GM23338 (cell line): ENCODE results near the gene TSR3. TPM values are rescaled to one million over a fixed set of nuclear protein-coding genes. Genes with fewer than 3 reads are reported as not detected.

ENCODE experiments used
- ATAC-seq: fragments of 200-7000 bp; cut with Tn5 transposase; 3 replicates; pipeline ENCODE4 v1.9.1; 2020
- DNase-seq: peaks from one replicate; pipeline ENCODE4 v3.0.0-alpha.2; 2015; ENCODE audit warnings: low spot score
- H2AFZ ChIP-seq: fragments of 200-600 bp; sonication (generic); 2 replicates; pipeline ENCODE4 v1.8.0; 2016; ENCODE audit warnings: antibody characterized with exemption, mild to moderate bottlenecking, moderate library complexity
- H3F3A ChIP-seq: fragments of 200-600 bp; sonication (generic); replicated peaks from 2 replicates; pipeline ENCODE4 v1.8.0; 2017; ENCODE audit warnings: antibody characterized with exemption, mixed run types, low read depth
- H3K27ac ChIP-seq: fragments of 200-600 bp; sonication (generic); 2 replicates; pipeline ENCODE4 v1.6.1; 2016; ENCODE audit warnings: low read depth
- H3K27me3 ChIP-seq: fragments of 200-600 bp; sonication (generic); 2 replicates; pipeline ENCODE4 v1.8.0; 2016; ENCODE audit warnings: mild to moderate bottlenecking, mixed run types, moderate library complexity; ENCODE audit not compliant: insufficient read depth
- H3K36me3 ChIP-seq: fragments of 200-600 bp; sonication (generic); 2 replicates; pipeline ENCODE4 v1.8.0; 2016; ENCODE audit warnings: mild to moderate bottlenecking; ENCODE audit not compliant: insufficient read depth
- H3K4me1 ChIP-seq: fragments of 200-600 bp; sonication (generic); 2 replicates; pipeline ENCODE4 v1.8.0; 2016; ENCODE audit warnings: mild to moderate bottlenecking, moderate library complexity; ENCODE audit not compliant: insufficient read depth
- H3K4me2 ChIP-seq: fragments of 200-600 bp; sonication (generic); 2 replicates; pipeline ENCODE4 v1.7.1; 2017; ENCODE audit warnings: mixed run types
- H3K4me3 ChIP-seq: fragments of 200-600 bp; sonication (generic); 2 replicates; pipeline ENCODE4 v1.6.1; 2016; ENCODE audit warnings: mixed run types
- H3K79me2 ChIP-seq: fragments of 200-600 bp; sonication (generic); replicated peaks from 2 replicates; pipeline ENCODE4 v1.8.0; 2017; ENCODE audit warnings: mild to moderate bottlenecking; ENCODE audit not compliant: insufficient read depth
- H3K9me2 ChIP-seq: fragments of 200-600 bp; sonication (generic); 2 replicates; pipeline ENCODE4 v1.8.0; 2017; ENCODE audit not compliant: insufficient read depth
- H4K20me1 ChIP-seq: fragments of 200-600 bp; sonication (generic); replicated peaks from 2 replicates; pipeline ENCODE4 v1.8.0; 2017; ENCODE audit warnings: mild to moderate bottlenecking; ENCODE audit not compliant: insufficient read depth
- H3K27ac Mint-ChIP-seq: 2 replicates; pipeline ENCODE4 v1.8.0; 2020; ENCODE audit warnings: inconsistent platforms, mild to moderate bottlenecking, moderate library complexity, mixed read lengths
- H3K27me3 Mint-ChIP-seq: 3 replicates; pipeline ENCODE4 v1.8.0; 2022; ENCODE audit warnings: low read depth, mild to moderate bottlenecking, moderate library complexity, mixed read lengths, inconsistent platforms; ENCODE audit not compliant: insufficient read depth, poor library complexity
- H3K36me3 Mint-ChIP-seq: 3 replicates; pipeline ENCODE4 v1.8.0; 2021; ENCODE audit warnings: low read depth, mild to moderate bottlenecking, inconsistent platforms, moderate library complexity, mixed read lengths
- H3K4me1 Mint-ChIP-seq: 3 replicates; pipeline ENCODE4 v1.8.0; 2020; ENCODE audit warnings: mild to moderate bottlenecking, inconsistent platforms, mixed read lengths
- H3K4me3 Mint-ChIP-seq: 3 replicates; pipeline ENCODE4 v1.8.0; 2021; ENCODE audit warnings: moderate library complexity, mild to moderate bottlenecking, inconsistent platforms, mixed read lengths
- H3K9me3 Mint-ChIP-seq: 3 replicates; pipeline ENCODE4 v1.8.0; 2020; ENCODE audit warnings: moderate library complexity, mild to moderate bottlenecking, inconsistent platforms, mixed read lengths
- CTCF ChIP-seq, 2 experiments: fragments of 200-600 bp in 1 of 2; sonication (generic) in 1 of 2; conservative IDR thresholded peaks; 2 replicates each; pipeline versions ENCODE4 v1.5.1 to v1.6.1; 2016 to 2017; ENCODE audit warnings: antibody characterized with exemption in 2 of 2, low read depth in 2 of 2, mild to moderate bottlenecking in 2 of 2, moderate library complexity in 1 of 2
- ETS1 ChIP-seq: IDR thresholded peaks from 2 replicates; pipeline ENCODE4 v1.6.1; 2016; ENCODE audit warnings: antibody characterized with exemption
- EZH2 ChIP-seq: fragments of 200-600 bp; sonication (generic); IDR thresholded peaks from one replicate; pipeline ENCODE4 v1.8.0; 2017; ENCODE audit warnings: antibody characterized with exemption, mild to moderate bottlenecking, low read depth; ENCODE audit not compliant: unreplicated experiment
- REST ChIP-seq: IDR thresholded peaks from one replicate; pipeline ENCODE4 v1.6.1; 2018; ENCODE audit warnings: antibody characterized with exemption; ENCODE audit not compliant: unreplicated experiment
- ZNF114 ChIP-seq: fragments of 250-450 bp; sonication (Bioruptor Pico); IDR thresholded peaks from 2 replicates; pipeline ENCODE4 v1.5.0; 2020; ENCODE audit warnings: mild to moderate bottlenecking, moderate library complexity
- ZNF462 ChIP-seq: fragments of 250-450 bp; sonication (Bioruptor Pico); IDR thresholded peaks from 2 replicates; pipeline ENCODE4 v1.5.0; 2020; ENCODE audit warnings: mild to moderate bottlenecking, moderate library complexity
- polyA plus RNA-seq: library from polyadenylated mRNA; unstranded; fragments of >200 nt; fragmentation: Nextera tagmentation; extraction: Ambion mirVana; gene quantifications from 2 replicates; pipeline ENCODE4 v1.2.1, GENCODE V29; 2016
- total RNA-seq: library from RNA; depleted of rRNA; stranded (reverse); fragments of >200 nt; shearing (Covaris generic); gene quantifications from 2 replicates; pipeline ENCODE4 v1.2.3, GENCODE V29; 2014

The TSR3 gene
- total and polyA plus RNA-seq, 2 experiments from 2014 or later, result 58.5 to 97.3 TPM

- no peak for TF ChIP-seq ZNF114 (CRISPR knock-in tag)
- no peak for TF ChIP-seq REST
- no peak for TF ChIP-seq EZH2
- no peak for TF ChIP-seq ETS1
- TF ChIP-seq CTCF (conservative IDR thresholded peaks at IDR 0.05; ENCODE audit: low read depth in 2 of 2), result no peak
- no peak for TF ChIP-seq ZNF462 (CRISPR knock-in tag)
- Histone ChIP-seq H3K9me2 (no peaks in the 10 kb centered on the region), H3K27ac (no peak overlapping the region), H3K4me3 (no peak overlapping the region), H2AFZ (no peak overlapping the region), H3F3A (peaks cover 4% of the 10 kb centered on the region), H3K36me3 (no peaks in the 10 kb centered on the region), H3K4me1 (peaks cover 7% of the 10 kb centered on the region), H4K20me1 (no peaks in the 10 kb centered on the region), H3K27me3 (no peaks in the 10 kb centered on the region), H3K4me2 (no peak overlapping the region), H3K79me2 (peaks cover 4% of the 10 kb centered on the region)
- Mint-ChIP-seq H3K27ac (no peak overlapping the region), H3K4me1 (peaks cover 7% of the 10 kb centered on the region; the same call in 2 of the 3 replicates), H3K27me3 (peaks cover 4% of the 10 kb centered on the region), H3K4me3 (no peak overlapping the region), H3K36me3 (no peaks in the 10 kb centered on the region; the same call in 1 of the 3 replicates), H3K9me3 (no peaks in the 10 kb centered on the region)
- ATAC-seq, result no peak
- no peak for DNase-seq
Measured at GRCh38 chr16:1383556-1383955, 31.9 kb upstream of the TSR3 start.
